Measurements from ENCODE around the gene HTR3E. TPM values are rescaled to one million over a fixed set of nuclear protein-coding genes. Genes with fewer than 3 reads are reported as not detected.
A peak's percentile ranks its signal among the peaks of the same experiment; 100 is the strongest.
"Not testable (repeated sequence)": the region's sequence is repeated elsewhere in the genome, so short reads cannot be mapped to it uniquely, and the experiment has no call there.

HTR3E gene
- total and polyA plus RNA-seq, 4 donors, result not detected

- intact Hi-C loops (cut with DNase I), result no loop called here
- Histone ChIP-seq H3K27me3 (ENCODE audit: control insufficient read depth in 1 of 2, insufficient read depth in 2 of 2, low read length in 1 of 2) (no peaks in the 10 kb centered on the region), H3K9me3 (ENCODE audit: control insufficient read depth, low read length) (no peaks in the 10 kb centered on the region), H3K36me3 (ENCODE audit: control insufficient read depth in 1 of 2, insufficient read depth in 2 of 2, low read length in 1 of 2) (peaks cover 13 to 15% of the 10 kb centered on the region in 2 donors), H3K27ac (ENCODE audit: low read depth in 1 of 2, low read length in 2 of 2) (no peak overlapping the region), H3K4me3 (ENCODE audit: low read length in 2 of 2) (no peak overlapping the region), H3K4me1 (ENCODE audit: control insufficient read depth in 1 of 2, insufficient read depth in 2 of 2, low read length in 2 of 2) (no peaks in the 10 kb centered on the region)
- WGBS, 2 donors, result 88% methylated on average over 5 of the region's 5 CpGs
- ATAC-seq (ENCODE audit: low FRiP score) (no peak), DNase-seq (no peak)
Observed at GRCh38 chr3:184144505-184144904, 47.6 kb downstream of the HTR3E start.

- no peak overlapping the region for H3K27ac ChIP-seq (ENCODE audit: low read depth in 1 of 2, low read length in 2 of 2)
- H3K9me3 ChIP-seq (ENCODE audit: control insufficient read depth, low read length), result no peaks in the 10 kb centered on the region
- no peaks in the 10 kb centered on the region for H3K4me1 ChIP-seq (ENCODE audit: control insufficient read depth in 1 of 2, insufficient read depth in 2 of 2, low read length in 2 of 2)
- H3K4me3 ChIP-seq (ENCODE audit: low read length in 2 of 2), result no peak overlapping the region
- WGBS, 2 donors, result 19 to 21% methylated on average over 4 of the region's 4 CpGs
- peak; percentile 35 for ATAC-seq (ENCODE audit: low FRiP score)
- intact Hi-C loops (cut with DNase I), result loop anchor here in 1 of 2 donors (5.0 kb wide), 1 partner anchor 42 kb away; the partner anchor contains the start of gene ABCF3
- DNase-seq, result no peak
- H3K36me3 ChIP-seq (ENCODE audit: control insufficient read depth in 1 of 2, insufficient read depth in 2 of 2, low read length in 1 of 2), result peaks cover 13 to 15% of the 10 kb centered on the region in 2 donors
- no peaks in the 10 kb centered on the region for H3K27me3 ChIP-seq (ENCODE audit: control insufficient read depth in 1 of 2, insufficient read depth in 2 of 2, low read length in 1 of 2)
Observed at GRCh38 chr3:184145111-184145524, 48.3 kb downstream of the HTR3E start.

GRCh38 chr3:184145751-184146270, 48.9 kb downstream of the HTR3E start:
- Histone ChIP-seq H3K9me3 (ENCODE audit: control insufficient read depth, low read length) (no peaks in the 10 kb centered on the region), H3K27me3 (ENCODE audit: control insufficient read depth in 1 of 2, insufficient read depth in 2 of 2, low read length in 1 of 2) (no peaks in the 10 kb centered on the region), H3K36me3 (ENCODE audit: control insufficient read depth in 1 of 2, insufficient read depth in 2 of 2, low read length in 1 of 2) (peaks cover 11 to 15% of the 10 kb centered on the region in 2 donors), H3K27ac (ENCODE audit: low read depth in 1 of 2, low read length in 2 of 2) (no peak overlapping the region), H3K4me3 (ENCODE audit: low read length in 2 of 2) (no peak overlapping the region), H3K4me1 (ENCODE audit: control insufficient read depth in 1 of 2, insufficient read depth in 2 of 2, low read length in 2 of 2) (no peaks in the 10 kb centered on the region)
- no peak for DNase-seq
- no peak for ATAC-seq (ENCODE audit: low FRiP score)
- intact Hi-C loops (cut with DNase I), result loop anchor here in 1 of 2 donors (5.0 kb wide), 1 partner anchor 41 kb away; the partner anchor contains the start of gene ABCF3
- WGBS, 2 donors, result 80 to 86% methylated on average over 8 of the region's 8 CpGs

GRCh38 chr3:184148076-184148475, 51.2 kb downstream of the HTR3E start:
- ATAC-seq (ENCODE audit: low FRiP score) (no peak), DNase-seq (no peak)
- peaks cover 7% of the 10 kb centered on the region in 2 donors for H3K36me3 ChIP-seq (ENCODE audit: control insufficient read depth in 1 of 2, insufficient read depth in 2 of 2, low read length in 1 of 2)
- WGBS, 2 donors, result 83 to 88% methylated on average over 3 of the region's 3 CpGs
- H3K4me3 ChIP-seq (ENCODE audit: low read length in 2 of 2), result no peak overlapping the region
- no peaks in the 10 kb centered on the region for H3K27me3 ChIP-seq (ENCODE audit: control insufficient read depth in 1 of 2, insufficient read depth in 2 of 2, low read length in 1 of 2)
- no peaks in the 10 kb centered on the region for H3K4me1 ChIP-seq (ENCODE audit: control insufficient read depth in 1 of 2, insufficient read depth in 2 of 2, low read length in 2 of 2)
- H3K9me3 ChIP-seq (ENCODE audit: control insufficient read depth, low read length), result no peaks in the 10 kb centered on the region
- intact Hi-C loops (cut with DNase I), result loop anchor here in 1 of 2 donors (5.0 kb wide), 1 partner anchor 39 kb away; the partner anchor contains the start of gene ABCF3
- no peak overlapping the region for H3K27ac ChIP-seq (ENCODE audit: low read depth in 1 of 2, low read length in 2 of 2)

GRCh38 chr3:184149123-184149522, 52.3 kb downstream of the HTR3E start:
- no peak overlapping the region for H3K27ac ChIP-seq (ENCODE audit: low read depth in 1 of 2, low read length in 2 of 2)
- H3K36me3 ChIP-seq (ENCODE audit: control insufficient read depth in 1 of 2, insufficient read depth in 2 of 2, low read length in 1 of 2), result peaks cover 0 to 2% of the 10 kb centered on the region in 2 donors
- intact Hi-C loops (cut with DNase I), result loop anchor here in 1 of 2 donors (5.0 kb wide), 1 partner anchor 38 kb away; the partner anchor contains the start of gene ABCF3
- no peaks in the 10 kb centered on the region for H3K27me3 ChIP-seq (ENCODE audit: control insufficient read depth in 1 of 2, insufficient read depth in 2 of 2, low read length in 1 of 2)
- WGBS, 2 donors, result 92 to 93% methylated on average over 6 of the region's 6 CpGs
- H3K9me3 ChIP-seq (ENCODE audit: control insufficient read depth, low read length), result no peaks in the 10 kb centered on the region
- H3K4me3 ChIP-seq (ENCODE audit: low read length in 2 of 2), result no peak overlapping the region
- DNase-seq (no peak), ATAC-seq (ENCODE audit: low FRiP score) (no peak)
- no peaks in the 10 kb centered on the region for H3K4me1 ChIP-seq (ENCODE audit: control insufficient read depth in 1 of 2, insufficient read depth in 2 of 2, low read length in 2 of 2)

GRCh38 chr3:184149770-184150169, 52.9 kb downstream of the HTR3E start:
- not testable (repeated sequence) for H3K4me3 ChIP-seq (ENCODE audit: low read length in 2 of 2); H3K27me3 ChIP-seq (ENCODE audit: control insufficient read depth in 1 of 2, insufficient read depth in 2 of 2, low read length in 1 of 2); DNase-seq; H3K27ac ChIP-seq (ENCODE audit: low read depth in 1 of 2, low read length in 2 of 2); H3K9me3 ChIP-seq (ENCODE audit: control insufficient read depth, low read length); H3K36me3 ChIP-seq (ENCODE audit: control insufficient read depth in 1 of 2, insufficient read depth in 2 of 2, low read length in 1 of 2); ATAC-seq (ENCODE audit: low FRiP score); H3K4me1 ChIP-seq (ENCODE audit: control insufficient read depth in 1 of 2, insufficient read depth in 2 of 2, low read length in 2 of 2)
- intact Hi-C loops (cut with DNase I), result loop anchor here in 1 of 2 donors (5.0 kb wide), 1 partner anchor 38 kb away; the partner anchor contains the start of gene ABCF3
- WGBS, 2 donors, result 38 to 44% methylated on average over 6 of the region's 6 CpGs

- H3K27ac ChIP-seq (ENCODE audit: low read depth in 1 of 2, low read length in 2 of 2), result peak within 1 kb of the TSS; percentile 34 to 81
- peaks cover 0 to 2% of the 10 kb centered on the region in 2 donors for H3K4me1 ChIP-seq (ENCODE audit: control insufficient read depth in 1 of 2, insufficient read depth in 2 of 2, low read length in 2 of 2)
- no peaks in the 10 kb centered on the region for H3K9me3 ChIP-seq (ENCODE audit: control insufficient read depth, low read length)
- WGBS, 2 donors, result 1% methylated on average over 38 to 84 of the region's 84 CpGs
- intact Hi-C loops (cut with DNase I), result loop anchor here in 1 of 2 donors (5.0 kb wide), 1 partner anchor 92 kb away; the partner anchor contains the start of genes ALG3 and EEF1AKMT4
- ATAC-seq (ENCODE audit: low FRiP score), result peak; percentile 85
- DNase-seq, result peak; percentile 81 to 91
- peak within 1 kb of the TSS; percentile 65 to 82 for H3K4me3 ChIP-seq (ENCODE audit: low read length in 2 of 2)
- H3K27me3 ChIP-seq (ENCODE audit: control insufficient read depth in 1 of 2, insufficient read depth in 2 of 2, low read length in 1 of 2), result no peaks in the 10 kb centered on the region
- H3K36me3 ChIP-seq (ENCODE audit: control insufficient read depth in 1 of 2, insufficient read depth in 2 of 2, low read length in 1 of 2), result no peaks in the 10 kb centered on the region
Observed at GRCh38 chr3:184154885-184155643, 58.2 kb downstream of the HTR3E start, which contains the start of gene DVL3. TSS of gene DVL3 (plus strand) at chr3:184155377. CDS start at chr3:184155636, 259 bp downstream.

- ATAC-seq (ENCODE audit: low FRiP score) (peak; percentile 49), DNase-seq (peak; percentile 72 to 84)
- WGBS, 2 donors, result 0 to 1% methylated on average over 45 to 47 of the region's 47 CpGs
- peak overlapping the region; percentile 34 to 81 for H3K27ac ChIP-seq (ENCODE audit: low read depth in 1 of 2, low read length in 2 of 2)
- intact Hi-C loops (cut with DNase I), result loop anchor here in 1 of 2 donors (5.0 kb wide), 1 partner anchor 91 kb away; the partner anchor contains the start of genes ALG3 and EEF1AKMT4
- H3K4me3 ChIP-seq (ENCODE audit: low read length in 2 of 2), result peak overlapping the region; percentile 65 to 82
- no peaks in the 10 kb centered on the region for H3K36me3 ChIP-seq (ENCODE audit: control insufficient read depth in 1 of 2, insufficient read depth in 2 of 2, low read length in 1 of 2)
- H3K4me1 ChIP-seq (ENCODE audit: control insufficient read depth in 1 of 2, insufficient read depth in 2 of 2, low read length in 2 of 2), result peaks cover 0 to 2% of the 10 kb centered on the region in 2 donors
- no peaks in the 10 kb centered on the region for H3K27me3 ChIP-seq (ENCODE audit: control insufficient read depth in 1 of 2, insufficient read depth in 2 of 2, low read length in 1 of 2)
- H3K9me3 ChIP-seq (ENCODE audit: control insufficient read depth, low read length), result no peaks in the 10 kb centered on the region
Observed at GRCh38 chr3:184155644-184156521, 59.0 kb downstream of the HTR3E start.
